Measurements from ENCODE around the gene KRTAP4-7.
"Not testable (repeated sequence)": the region's sequence is repeated elsewhere in the genome, so short reads cannot be mapped to it uniquely, and the experiment has no call there.

Gene KRTAP4-7

DNA sequence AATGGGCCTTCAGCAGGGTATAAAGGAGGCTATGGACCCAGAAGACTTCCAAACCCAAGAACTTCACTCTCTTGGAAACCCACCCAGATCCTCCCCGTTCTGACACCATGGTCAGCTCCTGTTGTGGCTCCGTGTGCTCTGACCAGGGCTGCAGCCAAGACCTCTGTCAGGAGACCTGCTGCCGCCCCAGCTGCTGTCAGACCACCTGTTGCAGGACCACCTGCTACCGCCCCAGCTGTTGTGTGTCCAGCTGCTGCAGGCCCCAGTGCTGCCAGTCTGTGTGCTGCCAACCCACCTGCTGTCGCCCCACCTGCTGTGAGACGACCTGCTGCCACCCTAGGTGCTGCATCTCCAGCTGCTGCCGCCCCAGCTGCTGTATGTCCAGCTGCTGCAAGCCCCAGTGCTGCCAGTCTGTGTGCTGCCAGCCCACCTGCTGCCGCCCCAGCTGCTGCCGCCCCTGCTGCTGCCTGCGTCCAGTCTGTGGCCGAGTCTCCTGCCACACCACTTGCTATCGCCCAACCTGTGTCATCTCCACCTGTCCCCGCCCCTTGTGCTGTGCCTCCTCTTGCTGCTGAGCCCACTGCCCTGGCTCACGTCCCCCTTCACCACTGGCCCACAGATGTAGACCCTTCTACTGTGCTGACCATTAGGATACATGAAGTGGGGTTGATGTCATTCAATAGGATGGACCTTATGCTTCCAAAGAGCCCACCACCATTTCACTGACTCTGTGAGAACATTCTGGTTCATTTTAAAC, at the start of gene KRTAP4-7:
KRTAP4-7 (plus strand) TSS at position 51 of the 757 bp plus-strand sequence; CDS start at position 108, 57 bp downstream.
- POLR2A ChIA-PET; DNase-seq (ENCODE audit: extremely low spot score); CTCF ChIA-PET: not testable (repeated sequence)

DNA sequence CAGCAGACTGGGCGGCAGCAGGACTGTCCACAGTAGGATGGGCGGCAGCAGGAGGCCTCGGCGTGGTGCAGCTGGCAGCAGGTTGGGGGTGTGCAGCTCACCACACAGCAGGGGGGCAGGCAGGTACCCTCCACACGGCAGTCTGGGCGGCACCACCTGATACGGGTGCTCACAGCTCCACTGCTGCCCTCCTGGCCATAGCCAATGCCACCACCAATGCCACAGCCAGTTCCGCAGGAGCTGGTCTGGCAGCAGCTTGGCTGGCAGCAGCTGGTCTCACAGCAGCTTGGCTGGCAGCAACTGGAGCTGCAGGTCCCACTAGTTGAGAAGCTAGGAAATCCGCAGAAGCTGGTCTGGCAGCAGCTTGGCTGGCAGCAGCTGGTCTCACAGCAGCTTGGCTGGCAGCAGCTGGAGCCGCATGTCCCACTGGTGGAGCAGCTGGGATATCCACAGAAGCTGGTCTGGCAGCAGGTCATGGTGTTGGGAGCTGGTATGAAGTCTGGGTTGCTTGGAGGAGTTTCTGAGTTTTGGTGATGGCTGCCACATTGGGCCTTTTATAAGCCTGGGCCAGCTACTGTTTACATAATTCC, 49.5 kb upstream of the KRTAP4-7 start, which contains the start of gene KRTAP1-3:
KRTAP1-3 (minus strand) TSS at position 529 of the 590 bp plus-strand sequence; CDS start at position 476, 53 bp downstream.
- POLR2A ChIA-PET; CTCF ChIA-PET; DNase-seq (ENCODE audit: extremely low spot score): not testable (repeated sequence)

DNA sequence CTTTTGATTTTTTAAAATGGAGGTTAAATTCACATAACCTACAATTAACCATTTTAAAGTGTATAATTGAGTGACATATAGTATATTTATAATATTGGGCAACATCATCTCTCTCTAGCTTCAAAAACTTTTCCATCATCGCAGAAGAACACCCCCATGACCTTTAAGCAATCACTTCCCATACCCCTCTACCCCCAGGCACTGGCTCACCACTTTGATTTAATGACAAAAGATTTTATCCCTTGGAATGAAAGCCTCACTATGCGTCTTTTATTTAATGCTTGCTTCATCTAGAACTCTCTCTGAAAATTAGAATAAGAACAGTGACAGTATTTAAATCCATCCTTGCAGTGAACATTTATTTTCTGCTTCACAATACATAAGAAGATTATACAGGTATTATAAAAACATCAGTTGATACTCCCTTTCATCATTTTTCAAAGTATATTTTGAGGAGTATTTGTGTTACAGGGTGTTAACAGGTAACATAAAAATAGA, 46.0 kb upstream of the KRTAP4-7 start:
- TF ChIP-seq, protein P1, sequence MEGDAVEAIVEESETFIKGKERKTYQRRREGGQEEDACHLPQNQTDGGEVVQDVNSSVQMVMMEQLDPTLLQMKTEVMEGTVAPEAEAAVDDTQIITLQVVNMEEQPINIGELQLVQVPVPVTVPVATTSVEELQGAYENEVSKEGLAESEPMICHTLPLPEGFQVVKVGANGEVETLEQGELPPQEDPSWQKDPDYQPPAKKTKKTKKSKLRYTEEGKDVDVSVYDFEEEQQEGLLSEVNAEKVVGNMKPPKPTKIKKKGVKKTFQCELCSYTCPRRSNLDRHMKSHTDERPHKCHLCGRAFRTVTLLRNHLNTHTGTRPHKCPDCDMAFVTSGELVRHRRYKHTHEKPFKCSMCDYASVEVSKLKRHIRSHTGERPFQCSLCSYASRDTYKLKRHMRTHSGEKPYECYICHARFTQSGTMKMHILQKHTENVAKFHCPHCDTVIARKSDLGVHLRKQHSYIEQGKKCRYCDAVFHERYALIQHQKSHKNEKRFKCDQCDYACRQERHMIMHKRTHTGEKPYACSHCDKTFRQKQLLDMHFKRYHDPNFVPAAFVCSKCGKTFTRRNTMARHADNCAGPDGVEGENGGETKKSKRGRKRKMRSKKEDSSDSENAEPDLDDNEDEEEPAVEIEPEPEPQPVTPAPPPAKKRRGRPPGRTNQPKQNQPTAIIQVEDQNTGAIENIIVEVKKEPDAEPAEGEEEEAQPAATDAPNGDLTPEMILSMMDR (IDR thresholded peaks at IDR 0.05; ENCODE audit: control extremely low read depth, extremely low read depth, low read depth, missing control alignments), result no peak
- DNase-seq (ENCODE audit: extremely low spot score), result no peak
- CTCF ChIA-PET, result interaction anchor here (1.0 to 1.4 kb wide), 2 partner anchors 9 to 18 kb away, joined by 3 to 4 read pairs; no protein-coding TSS in a partner anchor
- POLR2A ChIA-PET, result interaction anchor here (0.6 kb wide), 1 partner anchor 1794 kb away, joined by 3 read pairs; no protein-coding TSS in a partner anchor

DNA sequence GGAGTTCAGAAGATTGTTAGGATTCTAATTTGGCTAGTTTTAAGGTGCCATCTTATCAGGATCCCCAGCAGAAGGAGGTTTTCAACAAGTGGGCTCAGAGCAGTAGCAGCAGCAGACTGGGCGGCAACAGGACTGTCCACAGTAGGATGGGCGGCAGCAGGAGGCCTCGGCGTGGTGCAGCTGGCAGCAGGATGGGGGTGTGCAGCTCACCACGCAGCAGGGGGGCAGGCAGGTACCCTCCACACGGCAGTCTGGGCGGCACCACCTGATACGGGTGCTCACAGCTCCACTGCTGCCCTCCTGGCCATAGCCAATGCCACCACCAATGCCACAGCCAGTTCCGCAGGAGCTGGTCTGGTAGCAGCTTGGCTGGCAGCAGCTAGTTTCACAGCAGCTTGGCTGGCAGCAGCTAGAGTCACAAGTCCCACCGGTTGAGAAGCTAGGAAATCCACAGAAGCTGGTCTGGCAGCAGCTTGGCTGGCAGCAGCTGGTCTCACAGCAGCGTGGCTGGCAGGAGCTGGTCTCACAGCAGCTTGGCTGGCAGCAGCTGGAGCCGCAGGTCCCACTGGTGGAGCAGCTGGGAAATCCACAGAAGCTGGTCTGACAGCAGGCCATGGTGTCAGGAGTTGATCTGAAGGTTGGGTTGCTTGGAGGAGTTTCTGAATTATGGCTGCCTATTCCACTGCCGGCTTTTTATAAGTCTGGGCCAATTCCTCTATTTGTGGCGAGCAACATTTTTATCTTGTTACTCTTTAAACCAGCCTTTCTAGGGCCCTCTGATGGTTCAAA, 43.0 kb upstream of the KRTAP4-7 start, which contains the start of gene KRTAP1-1:
KRTAP1-1 (minus strand) TSS at position 668 of the 789 bp plus-strand sequence; CDS start at position 615, 53 bp downstream.
- POLR2A ChIA-PET; DNase-seq (ENCODE audit: extremely low spot score); CTCF ChIA-PET: not testable (repeated sequence)

DNA sequence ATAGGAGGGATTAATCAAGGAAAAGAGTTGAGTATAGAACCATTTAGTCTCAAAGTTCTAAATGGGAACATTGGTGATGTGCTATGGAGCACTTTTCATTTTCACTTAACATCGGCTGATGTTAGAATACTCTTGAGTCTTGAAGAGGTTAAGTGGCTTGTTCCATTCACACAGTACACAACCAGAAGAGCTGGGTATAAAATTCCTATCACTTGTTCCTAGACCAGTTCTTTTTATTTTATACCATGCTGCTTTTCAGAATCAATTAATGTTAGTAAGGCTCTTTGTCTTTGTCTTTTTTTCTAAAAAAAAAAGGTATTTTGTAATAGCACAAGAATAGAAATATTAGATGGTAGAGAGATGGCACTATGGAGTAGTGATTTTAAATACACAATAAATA, 41.0 kb upstream of the KRTAP4-7 start:
- DNase-seq (ENCODE audit: extremely low spot score), result no peak
- TF ChIP-seq, protein P1 (IDR thresholded peaks at IDR 0.05; ENCODE audit: control extremely low read depth, extremely low read depth, low read depth, missing control alignments), result no peak
- CTCF ChIA-PET, result no interaction called here
- POLR2A ChIA-PET, result no interaction called here

DNA sequence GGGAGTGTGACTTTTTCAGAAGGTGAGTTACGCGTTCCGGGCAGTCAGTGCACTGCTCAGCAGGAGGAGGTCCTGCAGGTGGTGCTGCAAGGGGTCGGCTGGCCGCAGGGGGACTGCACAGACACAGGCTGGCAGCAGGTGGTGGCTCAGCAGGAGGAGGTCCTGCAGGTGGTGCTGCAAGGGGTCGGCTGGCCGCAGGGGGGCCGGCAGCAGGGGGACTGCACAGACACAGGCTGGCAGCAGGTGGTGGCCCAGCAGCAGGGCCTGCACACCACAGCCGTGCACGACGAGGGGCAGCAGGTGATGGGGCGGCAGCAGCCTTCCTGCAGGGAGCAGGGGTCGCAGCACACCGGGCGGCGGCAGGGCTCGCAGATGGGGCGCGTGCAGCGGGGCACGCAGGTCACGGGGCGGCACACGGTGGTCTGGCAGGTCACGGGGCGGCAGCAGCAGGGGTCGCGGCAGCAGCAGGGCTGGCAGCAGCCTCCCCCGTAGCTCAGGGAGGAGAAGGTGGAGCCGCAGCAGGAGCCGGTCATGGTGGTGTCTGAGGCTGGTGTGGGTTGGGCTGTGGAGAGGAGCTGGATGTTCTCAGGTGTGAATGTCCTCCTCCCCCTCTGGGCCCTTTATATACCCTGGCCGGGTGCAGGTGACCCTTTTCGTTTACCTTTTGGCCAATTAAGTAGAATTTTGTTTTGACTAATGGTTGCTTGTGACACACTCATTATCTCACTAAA, 37.0 kb upstream of the KRTAP4-7 start, which contains the start of gene KRTAP2-1:
KRTAP2-1 (minus strand) TSS at position 582 of the 731 bp plus-strand sequence; CDS start at position 533, 49 bp downstream.
- DNase-seq (ENCODE audit: extremely low spot score); POLR2A ChIA-PET: not testable (repeated sequence)
- CTCF ChIA-PET, result interaction anchor here (1.4 kb wide), 1 partner anchor 23 kb away, joined by 3 read pairs; no protein-coding TSS in a partner anchor

DNA sequence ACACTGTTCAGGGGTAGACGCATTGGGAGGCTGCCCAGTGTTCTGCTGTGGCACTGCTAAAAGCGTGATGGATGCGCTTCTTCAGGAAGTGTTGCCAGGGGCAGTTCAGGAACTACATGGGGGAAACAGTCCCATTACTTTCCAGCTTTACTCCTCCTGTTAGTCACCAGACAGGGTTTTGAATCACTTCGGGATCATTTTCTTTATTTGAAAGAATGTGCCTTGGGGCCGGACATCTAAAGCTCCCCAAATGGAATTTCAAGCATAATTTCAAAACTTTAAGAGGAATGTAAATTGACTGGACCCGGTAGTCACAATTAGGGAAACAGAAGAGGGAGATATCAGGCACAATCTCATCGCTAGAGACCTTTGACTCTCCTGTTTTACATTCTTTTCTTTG, 35.5 kb upstream of the KRTAP4-7 start:
- CTCF ChIA-PET, result interaction anchor here (1.4 kb wide), 2 partner anchors 22 to 23 kb away, joined by 3 read pairs; no protein-coding TSS in a partner anchor
- POLR2A ChIA-PET, result no interaction called here
- no peak for DNase-seq (ENCODE audit: extremely low spot score)
- TF ChIP-seq, protein P1 (IDR thresholded peaks at IDR 0.05; ENCODE audit: control extremely low read depth, extremely low read depth, low read depth, missing control alignments), result no peak

DNA sequence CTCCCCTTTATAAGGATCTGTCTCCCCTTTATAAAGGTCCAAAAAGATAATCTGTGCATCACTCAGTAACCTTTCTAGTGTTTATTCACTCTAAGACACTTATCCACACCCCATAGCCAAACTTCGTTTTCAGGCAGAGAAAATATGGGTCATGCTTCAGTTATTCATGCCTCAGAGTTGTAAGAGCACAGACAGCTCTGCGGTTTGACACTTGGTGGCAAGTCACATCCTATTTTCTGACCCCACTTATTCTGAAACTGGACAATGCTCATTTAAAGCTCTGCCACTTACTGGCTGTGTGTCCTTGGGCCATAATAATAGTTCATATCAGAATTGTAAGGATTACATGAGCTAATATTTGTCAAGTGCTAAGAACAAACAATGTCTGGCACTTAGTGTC, 34.8 kb upstream of the KRTAP4-7 start:
- TF ChIP-seq, protein P1 (IDR thresholded peaks at IDR 0.05; ENCODE audit: control extremely low read depth, extremely low read depth, low read depth, missing control alignments), result no peak
- DNase-seq (ENCODE audit: extremely low spot score), result peak; percentile 25
- CTCF ChIA-PET, result interaction anchor here (1.4 kb wide), 1 partner anchor 22 kb away, joined by 3 read pairs; no protein-coding TSS in a partner anchor
- POLR2A ChIA-PET, result no interaction called here

Data from GM10248 (cell line).